Measurements from ENCODE around the gene EML6.
A peak's percentile ranks its signal among the peaks of the same experiment; 100 is the strongest.

Gene EML6

DNA sequence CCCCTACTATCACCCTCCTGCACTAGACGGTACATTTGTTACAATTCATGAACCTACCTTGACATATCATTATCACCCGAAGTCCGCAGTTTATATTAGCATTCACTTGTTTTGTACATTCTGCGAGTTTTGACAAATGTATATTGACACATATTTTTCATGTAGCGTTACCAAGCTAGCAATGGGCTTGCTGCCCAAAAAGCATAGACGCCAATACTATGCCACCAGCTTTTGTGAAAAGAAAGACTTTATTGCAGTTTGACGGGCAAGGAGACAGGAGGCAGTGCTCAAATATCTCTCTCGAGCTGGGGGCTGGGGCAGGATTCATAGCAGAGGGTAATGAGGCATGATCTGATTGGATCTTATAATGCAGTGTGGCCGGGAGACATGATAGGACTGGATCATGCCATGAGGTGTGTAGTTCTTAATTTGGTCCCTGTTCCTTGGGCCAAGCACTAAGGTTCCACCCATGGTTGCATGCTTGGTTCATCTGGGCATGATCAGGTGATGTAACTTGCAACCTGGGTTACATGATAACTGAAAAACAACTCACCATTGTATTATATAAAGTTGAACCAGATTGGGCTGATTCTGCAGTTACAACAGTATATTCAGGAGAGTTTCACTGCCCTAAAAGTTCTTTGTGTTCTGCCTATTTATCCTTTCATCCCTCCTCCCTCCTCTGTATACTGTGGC lies 164.5 kb downstream of the EML6 start:
- DNase-seq: no peak

DNA sequence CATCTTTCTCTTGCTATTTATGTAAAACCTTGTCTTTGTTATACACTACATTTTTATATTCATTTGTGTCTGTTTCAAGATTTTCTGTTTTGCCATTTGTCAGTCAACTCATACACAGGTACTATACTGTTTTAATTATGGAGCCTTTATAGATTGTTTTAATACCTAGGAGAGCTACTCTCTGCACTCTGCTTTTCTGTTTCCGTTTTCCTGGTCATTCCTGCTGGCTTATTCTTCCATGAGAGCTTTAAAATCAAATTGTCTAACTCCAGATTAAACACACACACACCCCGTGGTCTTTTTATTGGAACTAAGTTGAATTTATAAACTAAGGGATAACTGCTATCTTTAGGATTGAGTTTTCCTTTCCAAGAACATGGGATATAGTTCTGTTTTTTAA lies 165.6 kb downstream of the EML6 start:
- no peak for DNase-seq

DNA sequence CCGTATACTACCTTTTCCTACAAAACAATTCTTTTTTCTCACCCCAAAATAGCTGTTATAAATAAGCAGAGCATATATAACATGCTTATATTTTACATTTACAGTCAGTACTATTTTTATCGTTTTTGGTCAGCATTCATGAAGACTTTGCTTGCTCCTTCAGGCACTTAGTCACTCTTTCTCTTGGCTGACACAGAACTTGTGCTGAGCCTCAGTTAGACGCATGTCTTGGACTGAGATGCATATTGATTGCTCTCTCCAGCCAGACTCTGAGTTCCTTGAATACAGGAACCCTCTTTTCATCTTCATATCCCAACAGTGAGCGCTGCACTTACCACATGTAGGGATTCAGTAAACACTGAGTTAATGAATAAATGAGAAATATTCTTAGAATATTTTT lies 168.4 kb downstream of the EML6 start:
- DNase-seq: no peak

DNA sequence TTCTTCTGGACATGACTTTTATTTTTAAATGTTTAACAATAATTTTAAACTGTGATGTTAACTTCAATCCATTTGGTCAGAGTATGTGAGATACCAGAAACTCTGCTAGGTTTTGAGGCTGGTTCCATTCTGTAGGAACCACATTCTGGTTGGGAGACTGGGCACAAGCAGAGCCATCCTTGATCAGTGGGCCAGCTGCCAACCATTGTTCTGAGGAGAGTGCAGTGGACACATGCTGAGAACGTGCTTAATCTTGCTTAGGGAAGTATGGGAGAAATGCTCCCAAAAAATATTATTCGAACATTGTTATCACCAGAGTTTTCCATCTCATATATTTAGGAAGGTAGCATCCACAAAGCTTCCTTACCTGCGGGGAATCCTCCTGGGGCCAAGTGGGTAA lies 171.0 kb downstream of the EML6 start:
- DNase-seq: no peak

DNA sequence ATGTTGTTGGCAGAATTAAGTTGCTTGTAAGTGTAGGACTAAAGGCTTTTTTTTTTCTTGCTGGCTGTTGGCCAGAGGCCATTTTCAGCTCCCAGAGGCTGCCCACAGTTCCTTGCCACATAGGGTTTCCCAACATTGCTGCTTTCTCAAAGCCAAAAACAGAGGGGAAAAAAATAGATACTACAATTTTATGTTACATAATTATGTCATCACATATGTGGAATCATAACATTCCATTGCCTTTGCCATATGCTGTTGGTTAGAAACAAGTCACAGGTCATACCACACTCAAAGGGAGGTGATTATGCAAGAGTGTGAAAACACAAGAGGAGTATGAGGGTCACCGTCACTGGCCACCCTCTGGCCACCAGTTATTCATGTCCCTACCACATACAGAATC lies 172.3 kb downstream of the EML6 start:
- no peak for DNase-seq

DNA sequence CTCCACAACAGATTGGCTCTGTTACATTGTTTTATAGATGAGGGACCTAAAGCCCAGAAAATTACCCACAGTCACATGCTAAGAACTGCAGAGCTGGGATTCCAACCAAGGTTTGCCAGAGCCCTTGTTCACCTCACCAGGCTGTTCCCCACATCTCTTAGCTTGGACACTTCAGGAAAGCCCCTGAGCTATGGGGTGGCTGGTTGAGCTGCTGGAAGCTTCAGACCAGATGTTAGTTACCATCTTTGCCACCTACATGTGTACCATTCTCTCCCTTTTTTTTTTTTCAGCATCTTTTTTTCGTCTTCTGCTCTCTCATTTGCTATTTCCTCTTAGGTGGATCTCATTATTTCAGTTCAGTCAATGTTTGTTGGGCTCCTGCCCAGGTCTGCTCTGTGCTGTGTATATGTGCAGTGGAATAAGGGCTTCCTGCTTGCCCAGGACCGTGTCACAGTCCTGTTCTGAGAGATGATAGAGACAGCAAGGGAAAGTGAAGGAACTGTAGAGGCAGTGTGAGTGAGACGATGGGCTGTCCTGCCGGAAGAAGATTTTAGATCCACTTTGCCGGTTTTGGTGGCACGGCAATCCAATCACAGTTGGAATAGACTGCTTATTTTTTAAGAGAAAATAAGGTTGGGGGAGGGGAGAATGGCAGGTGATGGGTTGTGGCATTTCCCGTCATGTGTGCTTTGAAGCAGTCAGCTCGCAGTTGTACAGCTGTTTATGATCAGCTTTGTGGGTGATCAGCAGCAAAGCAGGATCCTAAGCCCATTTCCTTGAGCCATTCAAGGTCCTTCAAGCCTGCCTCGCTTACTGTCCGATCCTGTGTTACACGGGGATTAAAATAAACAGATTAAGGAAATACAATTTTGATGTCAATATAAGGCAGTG lies 174.2 kb downstream of the EML6 start:
- DNase-seq: no peak

DNA sequence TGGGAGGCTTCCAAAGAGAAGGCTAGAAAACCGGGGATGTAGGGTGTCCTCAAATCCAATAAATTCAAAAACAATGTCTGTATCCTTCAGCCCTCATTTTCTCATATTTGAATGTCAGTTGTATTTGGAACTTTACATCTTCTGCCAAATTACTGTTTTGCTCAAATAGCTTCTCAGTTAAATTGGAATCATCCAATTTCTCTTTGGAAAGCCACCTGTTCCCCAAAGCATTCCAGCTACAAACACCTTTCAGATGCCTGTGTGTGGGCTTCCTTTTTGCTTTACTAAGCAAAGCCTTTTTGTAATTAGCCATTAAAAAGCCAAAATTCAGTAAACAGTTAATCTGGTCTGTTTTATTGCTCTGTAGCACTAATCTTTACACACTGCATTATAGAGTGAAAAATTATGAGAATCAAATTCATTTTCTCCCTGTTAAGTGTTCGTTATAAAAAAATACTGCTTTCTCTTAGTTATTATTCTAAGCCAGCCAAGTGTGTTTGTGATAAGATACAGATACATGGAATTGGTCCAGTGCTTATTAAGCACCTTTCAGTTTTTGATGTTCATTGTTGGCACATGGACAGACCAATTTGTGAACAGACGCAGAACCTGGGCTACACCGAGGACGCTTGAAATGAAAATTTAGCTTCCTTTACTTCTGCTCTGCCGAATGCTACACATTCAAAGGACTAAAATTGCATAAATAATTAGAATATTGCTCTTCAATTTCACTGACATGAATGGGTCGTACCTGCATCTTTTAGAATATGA lies 175.2 kb downstream of the EML6 start:
- DNase-seq: no peak

DNA sequence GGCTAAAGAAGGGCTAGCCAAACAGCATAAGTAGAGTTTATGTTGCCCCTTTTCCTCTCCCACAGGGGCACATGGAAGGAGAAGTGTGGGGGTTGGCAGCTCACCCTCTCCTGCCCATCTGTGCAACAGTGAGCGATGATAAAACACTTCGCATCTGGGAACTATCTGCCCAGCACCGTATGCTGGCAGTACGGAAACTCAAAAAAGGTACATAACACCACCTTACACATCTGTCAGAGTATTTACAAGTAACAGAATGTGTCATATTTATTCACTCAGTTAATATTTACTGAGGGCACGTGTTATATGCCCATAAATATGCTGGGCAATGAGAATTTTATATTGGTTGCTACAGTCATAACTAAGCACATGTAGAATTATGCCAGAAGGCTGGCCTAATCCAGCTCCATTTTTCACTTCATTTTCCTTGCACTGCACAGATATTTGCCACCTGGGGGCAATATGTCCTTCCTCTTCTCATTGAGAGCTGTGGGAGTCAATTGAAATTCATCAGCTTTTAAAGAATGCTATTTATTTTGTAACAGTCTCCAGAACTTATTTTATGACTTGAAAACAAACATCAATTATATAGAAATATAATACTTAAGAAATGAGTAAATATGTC lies 176.2 kb downstream of the EML6 start:
- no peak for DNase-seq

DNA sequence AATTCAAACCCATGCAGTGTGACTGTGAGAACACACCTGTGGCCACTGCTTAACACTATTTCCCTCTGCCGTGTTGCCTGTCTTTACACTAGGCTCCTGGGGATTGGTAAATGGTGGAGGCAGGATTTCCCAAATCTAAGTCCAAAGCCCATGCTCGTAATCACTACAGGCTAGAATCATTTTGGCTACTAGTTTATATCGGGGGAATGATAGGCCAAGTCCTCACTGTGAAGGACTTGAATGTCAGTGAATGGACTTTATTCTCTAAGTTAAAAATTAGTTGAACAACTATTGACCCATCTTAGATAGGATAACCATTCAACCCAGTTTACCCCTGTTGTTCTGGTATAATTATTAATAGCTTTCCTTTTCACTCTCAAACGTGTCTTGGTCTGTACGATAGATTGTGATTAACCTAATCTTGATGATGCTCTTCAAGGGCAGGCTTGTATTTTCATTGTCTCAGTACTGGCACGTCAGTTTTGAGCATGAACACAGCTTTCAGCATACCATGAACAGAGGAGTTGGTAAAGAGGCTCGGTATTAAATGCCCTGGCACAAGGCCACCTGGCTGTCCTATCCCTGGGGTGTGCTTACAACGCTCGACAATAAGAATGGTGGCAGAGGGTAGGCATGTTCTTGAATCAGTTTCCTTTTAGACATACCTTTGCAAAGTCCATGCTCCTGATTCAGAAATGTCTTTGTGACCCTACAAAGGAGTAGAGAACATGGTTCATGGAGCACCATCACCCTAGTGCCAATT lies 177.9 kb downstream of the EML6 start:
- DNase-seq: no peak

DNA sequence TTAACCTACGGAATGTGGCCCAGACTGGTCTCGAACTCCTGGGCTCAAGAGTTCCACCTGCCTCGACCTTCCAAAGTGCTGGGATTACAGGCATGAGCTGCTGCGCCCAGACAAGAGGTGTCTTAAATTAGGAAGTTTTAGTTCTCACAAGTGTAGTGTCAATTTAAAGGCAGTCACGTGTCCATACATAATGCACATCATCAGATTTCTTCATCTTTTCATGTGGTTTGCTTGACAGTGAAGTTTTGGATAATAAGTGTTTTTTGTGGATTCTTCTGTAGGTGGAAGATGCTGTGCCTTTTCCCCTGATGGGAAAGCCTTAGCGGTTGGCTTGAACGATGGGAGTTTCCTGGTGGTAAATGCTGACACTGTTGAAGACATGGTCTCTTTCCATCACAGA lies 179.3 kb downstream of the EML6 start:
- no peak for DNase-seq

DNA sequence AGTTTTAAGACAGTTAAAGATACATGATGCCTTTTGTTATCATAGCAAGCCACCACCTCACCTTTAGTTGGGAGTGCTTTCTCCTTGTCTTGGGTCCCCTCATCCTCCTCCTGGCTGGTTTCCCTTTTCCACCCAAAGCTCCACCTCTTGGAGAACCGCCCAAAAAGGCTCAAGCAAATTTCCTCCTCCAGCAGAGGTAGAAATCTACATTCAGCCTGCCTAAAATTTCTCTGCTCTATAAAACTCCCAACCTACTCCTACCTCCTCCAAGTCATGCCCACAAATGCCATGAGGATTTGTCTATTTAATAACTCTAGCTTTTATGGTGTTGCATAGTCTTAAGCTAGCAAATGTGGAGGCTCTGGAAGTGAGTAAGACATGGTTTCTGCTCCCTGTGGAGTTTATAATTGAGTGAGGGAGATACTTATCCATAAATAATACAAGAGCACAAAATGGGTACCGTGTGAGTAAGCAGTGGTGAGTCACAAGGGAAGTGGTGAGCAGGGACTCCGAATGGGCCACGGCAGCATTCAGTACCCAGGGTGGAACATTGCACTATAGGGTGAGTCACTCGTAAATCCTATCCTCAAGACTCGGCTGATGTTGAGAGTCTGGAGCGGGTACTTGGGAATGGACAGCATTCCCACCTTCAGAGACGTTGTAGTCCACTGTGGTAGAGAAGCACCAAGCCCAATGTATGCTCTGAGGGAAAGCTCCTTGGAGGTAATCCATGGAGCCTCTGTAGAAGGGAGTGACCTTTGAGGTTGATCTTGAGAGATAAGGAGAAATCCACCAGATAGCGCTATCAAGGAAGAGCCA lies 180.5 kb downstream of the EML6 start:
- DNase-seq: peak; percentile 43 to 73

DNA sequence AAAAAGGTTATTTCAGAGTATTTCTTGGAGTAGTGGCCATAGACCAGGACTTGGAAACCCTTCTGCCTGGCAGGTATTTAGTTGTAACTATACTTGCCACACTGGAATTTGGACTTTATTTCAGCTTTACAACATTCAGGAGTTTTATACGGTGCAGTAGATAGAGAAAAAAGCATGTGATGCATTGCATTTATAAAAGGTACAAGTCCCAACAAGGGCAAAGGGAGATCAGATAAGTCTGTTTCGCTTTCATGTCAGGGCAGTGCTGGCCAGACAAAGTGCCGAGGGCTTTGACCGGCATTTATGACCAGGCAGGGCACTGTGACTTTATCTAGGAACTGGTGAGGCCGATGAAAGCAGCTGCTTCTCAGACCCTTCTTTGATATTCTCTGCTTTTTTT lies 181.4 kb downstream of the EML6 start:
- no peak for DNase-seq

DNA sequence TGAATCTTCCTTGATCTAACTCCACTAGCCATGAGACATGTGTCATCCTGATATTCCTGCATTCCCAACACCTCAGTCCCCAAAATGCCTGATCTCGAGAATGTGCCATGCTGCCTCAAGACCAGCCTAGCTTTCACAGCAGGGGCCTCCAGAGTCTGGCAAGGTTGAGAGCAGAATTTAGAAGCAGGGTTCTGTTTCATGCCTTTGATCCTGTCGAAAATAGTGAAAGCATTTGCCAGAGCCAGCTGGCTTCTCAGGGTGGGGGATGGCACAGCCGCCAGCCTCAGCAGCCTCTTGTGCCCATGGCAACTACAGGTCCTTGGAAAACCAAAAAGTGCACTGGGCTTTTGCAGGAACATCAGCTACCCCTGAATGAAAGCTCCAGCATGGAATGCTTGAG lies 183.3 kb downstream of the EML6 start:
- no peak for DNase-seq

DNA sequence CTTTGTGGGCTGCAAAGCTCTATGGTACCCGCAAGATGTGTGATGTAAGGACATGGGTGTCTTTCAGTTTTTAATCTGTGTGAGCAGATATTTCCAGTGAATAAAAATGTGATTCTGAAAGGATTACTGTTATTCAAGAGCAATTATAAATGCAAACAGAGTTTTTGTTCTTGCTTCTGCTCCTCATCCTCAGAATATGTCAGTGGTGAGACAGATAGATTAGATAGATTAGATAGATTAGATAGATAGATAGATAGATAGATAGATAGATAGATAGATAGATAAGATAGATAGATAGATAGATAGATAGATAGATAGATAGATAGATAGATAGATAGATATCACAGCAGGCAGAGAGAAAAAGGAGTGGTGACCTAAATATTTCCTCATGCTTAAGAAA lies 184.2 kb downstream of the EML6 start:
- no peak for DNase-seq

DNA sequence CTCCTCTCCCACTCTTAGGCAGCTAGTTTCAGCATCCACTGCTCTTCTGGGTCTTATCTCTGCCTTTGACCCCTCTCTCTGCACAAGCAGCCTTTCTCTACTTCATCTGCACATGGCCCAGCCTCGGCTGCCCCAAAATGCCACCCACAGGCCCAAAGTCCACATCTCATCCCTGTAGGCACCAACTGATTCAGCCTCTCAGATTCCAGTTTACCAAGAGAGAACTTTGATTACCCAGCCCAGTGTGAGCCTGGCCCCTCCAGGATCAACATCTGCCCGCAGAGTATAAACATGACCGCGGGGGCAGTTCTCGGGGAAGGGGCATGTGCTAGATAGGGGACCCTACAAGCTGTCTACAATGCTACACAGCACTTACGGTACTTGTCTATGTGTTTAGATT lies 185.1 kb downstream of the EML6 start:
- DNase-seq: no peak

DNA sequence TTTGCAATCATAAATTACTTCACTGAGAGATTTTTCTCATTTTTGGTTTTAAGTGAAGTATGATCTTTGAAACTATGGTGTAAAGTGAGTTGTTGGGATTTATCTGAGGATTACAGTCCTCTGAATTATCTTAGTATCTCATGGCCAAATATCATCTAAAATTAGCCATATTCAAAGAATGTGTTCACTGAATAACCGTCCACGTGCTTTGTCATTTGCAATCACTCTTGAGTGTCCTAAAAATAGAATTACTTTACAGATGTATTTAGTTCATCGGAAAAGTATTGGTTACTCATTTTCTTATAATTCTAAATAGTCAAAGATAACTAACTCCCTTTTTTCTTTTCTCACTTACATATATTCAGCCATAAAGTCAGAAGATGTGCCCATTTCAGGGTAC lies 185.5 kb downstream of the EML6 start:
- DNase-seq: no peak

DNA sequence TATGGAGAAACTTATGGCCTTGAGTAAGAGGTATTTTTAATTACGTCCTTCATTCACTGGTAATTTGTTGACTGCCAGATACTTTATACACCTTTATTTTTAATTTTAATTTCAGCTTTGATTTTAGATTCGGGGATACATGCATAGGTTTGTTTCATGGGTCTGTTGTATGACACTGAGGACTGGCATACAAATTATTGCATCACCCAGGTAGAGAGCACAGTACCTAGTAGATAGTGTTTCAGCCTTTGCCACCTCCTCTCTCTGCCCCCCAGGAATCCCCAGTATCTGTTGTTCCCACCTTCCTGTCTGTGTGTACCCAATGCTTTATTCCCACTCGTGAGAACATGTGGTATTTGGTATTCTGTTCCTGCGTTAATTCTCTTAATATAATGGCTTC lies 188.8 kb downstream of the EML6 start:
- DNase-seq: no peak

DNA sequence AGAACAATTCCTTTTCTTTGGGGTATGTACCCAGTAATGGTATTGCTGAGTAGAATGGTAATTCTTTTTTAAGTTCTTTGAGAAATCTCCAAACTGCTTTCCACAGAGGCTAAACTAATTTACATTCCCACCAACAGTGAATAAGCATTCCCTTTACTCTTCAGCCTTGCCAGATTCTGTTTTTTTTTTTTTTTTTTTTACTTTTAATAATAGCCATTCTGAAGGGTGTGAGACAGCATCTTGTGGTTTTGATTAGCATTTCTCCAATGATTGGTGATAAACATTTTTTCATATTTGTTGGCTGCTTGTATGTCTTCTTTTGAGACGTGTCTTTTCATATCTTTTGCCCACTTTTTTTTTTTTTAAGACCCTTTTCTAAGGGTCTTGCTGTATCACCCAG lies 189.4 kb downstream of the EML6 start:
- DNase-seq: no peak

DNA sequence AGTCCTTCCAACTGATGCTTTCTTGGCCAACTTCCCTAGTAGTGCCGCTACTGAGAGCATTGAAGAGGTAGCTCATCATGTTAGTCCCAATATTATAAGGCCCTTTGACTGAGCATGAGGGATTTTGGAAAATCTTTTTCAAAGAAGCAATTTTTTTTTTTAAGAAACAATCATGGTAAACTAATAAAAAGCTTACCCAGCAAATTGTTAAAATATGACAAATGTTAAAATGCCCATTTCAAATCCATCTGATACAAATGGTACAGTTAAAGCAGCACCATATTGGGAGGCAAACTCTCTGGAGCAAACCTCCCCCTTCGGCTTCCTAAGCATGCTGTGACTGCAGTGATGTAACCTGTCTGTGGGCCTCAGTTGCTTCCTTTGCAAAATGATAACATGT lies 191.2 kb downstream of the EML6 start:
- DNase-seq: no peak

DNA sequence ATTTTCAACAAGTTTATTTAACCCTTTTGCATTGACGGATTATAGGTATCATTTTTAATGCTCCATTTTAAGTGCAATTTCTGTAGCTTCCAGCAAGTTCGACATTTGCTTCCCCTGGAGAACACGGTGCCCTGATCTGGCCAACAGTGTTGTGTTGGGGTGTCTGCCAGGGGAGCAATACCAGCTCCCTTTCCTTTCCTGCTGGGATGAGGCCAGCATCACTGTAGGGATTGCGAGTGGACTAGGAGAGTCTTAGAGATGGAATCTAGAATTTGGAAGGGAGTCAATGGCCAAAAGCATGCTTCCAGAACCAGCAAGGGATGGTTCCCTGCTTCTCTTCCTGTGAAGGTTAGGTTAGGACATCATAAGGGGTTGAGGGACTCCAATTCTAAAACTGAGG lies 191.6 kb downstream of the EML6 start:
- DNase-seq: no peak

DNA sequence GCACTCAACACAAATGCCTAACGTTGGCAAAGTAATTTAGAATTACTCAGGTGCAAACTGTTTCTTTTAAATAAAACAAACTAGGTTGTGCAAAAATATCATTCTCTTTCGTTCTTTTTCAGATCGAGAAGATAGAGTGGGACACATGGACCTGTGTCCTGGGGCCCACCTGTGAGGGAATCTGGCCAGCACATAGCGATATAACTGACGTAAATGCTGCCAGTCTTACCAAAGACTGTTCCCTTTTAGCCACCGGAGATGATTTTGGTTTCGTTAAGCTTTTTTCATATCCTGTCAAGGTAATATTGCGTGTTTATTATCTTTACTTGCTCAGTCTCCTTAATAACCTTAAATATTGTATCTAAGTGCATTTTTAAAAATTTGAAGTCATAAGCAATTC lies 193.2 kb downstream of the EML6 start:
- no peak for DNase-seq

All from stimulated activated CD4-positive, alpha-beta T cell treated with anti-CD3 and anti-CD28 coated beads, Interleukin-4, amount 100 ng/mL, for 4 hours (primary cell).